ENCODE data around the gene HTT.

The HTT gene

DNA sequence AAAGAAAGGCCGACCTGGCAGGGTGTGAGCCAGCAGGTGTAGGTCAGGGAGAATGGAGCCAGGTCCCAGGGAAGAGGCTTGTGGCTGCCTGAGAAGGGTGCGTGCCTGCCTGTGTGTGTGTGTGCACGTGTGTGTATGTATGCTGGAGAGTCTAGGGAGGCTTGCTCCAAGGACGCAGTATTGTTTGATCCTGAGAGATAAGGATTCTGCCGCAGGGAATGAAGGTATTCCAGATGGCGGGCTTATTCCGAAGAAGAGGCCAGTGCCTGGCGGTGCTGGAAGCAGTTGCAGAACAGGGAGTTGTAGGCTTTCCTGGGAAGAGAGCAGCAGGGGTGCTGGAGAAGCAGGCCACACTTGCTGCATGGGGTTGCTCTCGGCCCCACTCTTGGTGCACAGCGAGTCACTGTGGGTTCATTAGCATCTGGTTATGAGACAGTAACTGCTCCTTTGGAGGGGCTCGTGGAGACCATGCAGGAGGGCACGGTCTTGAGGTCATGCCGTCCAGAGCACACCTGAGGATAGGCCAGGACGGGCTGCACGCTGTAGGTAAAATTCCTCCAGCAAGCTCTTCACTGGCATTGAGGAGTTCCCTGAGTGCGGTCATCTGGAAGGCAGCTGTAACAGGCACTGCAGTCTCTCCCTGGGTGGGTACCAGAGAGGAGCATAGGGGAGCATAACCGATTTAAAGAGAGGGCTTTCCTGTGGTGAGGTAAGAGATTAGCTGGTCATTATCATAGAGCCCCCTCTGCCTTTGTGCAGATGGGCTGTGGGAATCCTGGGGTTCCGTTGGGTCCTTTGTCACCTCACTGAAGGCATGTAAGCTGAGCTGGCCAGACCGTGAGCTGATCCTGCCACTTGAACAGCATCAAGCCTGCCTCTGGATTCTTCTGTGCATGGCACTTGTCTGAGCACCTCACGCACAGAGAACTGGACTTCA is 144.6 kb downstream of the HTT start:
- DNase-seq (ENCODE audit: low spot score), result no peak

DNA sequence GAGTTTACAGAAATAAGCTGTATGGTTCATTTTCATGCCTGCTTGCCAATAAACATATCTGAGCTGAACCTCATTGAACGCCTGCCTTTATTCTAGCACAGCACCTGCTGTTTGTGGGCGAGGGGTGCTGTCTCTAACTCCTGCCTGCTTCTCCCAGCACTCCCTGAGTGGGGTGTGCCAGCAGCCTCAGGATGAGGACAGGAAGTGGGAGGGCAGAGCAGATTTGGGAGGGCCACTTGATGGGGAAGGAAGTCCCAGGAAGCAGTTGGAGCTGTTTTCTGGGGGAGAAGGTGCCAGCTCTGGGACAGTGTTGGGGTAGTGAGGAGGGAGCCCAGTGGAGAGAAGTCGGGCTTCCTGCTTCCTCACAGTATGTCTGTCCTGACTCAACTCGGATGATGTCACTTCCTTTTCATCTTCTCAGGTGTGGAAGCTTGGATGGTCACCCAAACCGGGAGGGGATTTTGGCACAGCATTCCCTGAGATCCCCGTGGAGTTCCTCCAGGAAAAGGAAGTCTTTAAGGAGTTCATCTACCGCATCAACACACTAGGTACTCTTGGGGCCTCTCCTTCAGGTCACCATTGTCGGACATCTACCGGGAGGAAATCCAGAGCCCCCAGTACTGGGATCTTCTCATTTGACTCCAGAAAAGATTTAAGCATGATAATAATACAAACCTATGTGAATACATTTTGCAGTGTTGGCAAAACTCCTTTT is 145.4 kb downstream of the HTT start:
- DNase-seq (ENCODE audit: low spot score), result no peak

DNA sequence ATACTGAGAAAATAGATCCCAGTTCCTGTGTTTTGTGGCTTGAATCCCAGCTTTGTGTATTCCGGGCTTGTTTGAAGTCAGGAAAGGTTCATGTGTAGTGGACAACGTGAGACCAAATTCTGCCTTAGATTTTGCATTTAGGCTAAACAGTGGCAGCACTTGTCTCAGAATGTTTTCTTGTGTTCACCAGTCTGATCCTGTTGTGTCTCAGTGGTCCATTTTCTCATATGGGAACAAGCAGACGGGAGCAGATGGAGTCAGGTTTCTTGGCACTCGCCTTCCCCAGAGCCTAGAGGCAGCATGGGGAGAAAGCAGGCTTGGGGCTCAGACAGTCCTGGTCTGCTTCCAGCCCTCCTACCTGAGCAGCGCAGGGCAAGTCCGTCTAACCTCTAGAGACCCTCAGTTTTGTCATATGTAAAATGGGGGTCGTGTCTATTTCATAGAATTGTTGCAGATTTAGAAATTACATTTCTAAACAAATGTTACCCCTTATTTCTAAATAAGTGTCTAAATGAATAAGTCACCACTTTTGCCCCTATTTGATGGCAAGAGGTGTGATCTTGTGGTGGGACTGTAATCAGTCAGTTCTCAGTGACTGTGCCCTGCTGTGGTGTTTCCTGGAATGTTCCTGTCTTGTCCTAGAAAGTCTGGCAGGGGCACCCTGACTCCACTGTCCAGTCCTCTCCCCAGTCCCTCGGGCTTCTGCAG is 146.1 kb downstream of the HTT start:
- no peak for DNase-seq (ENCODE audit: low spot score)

DNA sequence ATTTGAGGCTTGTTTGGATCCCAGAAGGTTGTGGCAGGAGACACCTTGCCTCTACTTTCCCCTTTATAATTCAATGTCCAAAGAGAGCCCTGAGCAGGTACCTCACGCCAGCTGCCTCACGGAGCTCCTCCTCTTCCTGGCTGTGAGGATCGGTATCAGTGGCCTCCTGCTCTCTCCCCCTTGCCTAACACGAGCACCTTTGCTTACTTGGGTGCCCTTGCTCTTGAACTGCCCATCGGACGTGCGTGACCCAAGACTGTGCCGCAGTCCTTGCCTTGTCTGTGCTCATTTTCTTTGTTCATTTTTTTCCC is 146.7 kb downstream of the HTT start:
- DNase-seq (ENCODE audit: low spot score), result no peak

DNA sequence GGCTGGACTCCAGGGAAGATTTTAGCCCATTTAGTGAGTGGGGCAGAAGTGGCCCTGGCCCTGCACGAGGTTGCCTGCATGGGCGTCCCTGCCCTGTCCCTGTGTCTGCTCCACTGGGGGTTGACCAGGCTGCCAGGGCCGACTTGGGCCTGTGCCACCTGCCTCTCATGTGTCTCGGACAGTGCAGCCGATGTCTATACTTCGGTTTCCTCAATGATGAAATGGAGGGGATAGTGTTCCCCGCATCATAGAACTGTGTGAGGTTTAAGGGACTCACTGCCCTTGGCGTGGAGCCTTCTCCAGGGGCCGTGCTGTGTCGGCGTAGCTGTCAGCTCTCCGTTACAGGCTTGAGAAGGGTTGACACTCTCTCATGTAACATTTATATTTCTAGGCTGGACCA is 147.5 kb downstream of the HTT start:
- DNase-seq (ENCODE audit: low spot score), result no peak

DNA sequence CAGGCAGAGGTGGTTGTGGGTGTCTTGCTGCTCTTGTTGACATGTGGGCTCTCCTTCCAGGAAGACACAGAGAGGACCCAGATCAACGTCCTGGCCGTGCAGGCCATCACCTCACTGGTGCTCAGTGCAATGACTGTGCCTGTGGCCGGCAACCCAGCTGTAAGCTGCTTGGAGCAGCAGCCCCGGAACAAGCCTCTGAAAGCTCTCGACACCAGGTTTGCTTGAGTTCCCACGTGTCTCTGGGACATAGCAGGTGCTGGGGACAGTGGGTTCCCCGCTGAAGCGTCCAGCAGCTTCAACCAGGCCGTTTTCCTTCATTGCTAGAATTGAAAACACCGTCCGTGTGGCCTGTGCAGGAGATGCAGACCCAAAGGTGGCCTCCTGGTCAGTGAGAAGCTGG is 148.9 kb downstream of the HTT start:
- DNase-seq (ENCODE audit: low spot score), result no peak

DNA sequence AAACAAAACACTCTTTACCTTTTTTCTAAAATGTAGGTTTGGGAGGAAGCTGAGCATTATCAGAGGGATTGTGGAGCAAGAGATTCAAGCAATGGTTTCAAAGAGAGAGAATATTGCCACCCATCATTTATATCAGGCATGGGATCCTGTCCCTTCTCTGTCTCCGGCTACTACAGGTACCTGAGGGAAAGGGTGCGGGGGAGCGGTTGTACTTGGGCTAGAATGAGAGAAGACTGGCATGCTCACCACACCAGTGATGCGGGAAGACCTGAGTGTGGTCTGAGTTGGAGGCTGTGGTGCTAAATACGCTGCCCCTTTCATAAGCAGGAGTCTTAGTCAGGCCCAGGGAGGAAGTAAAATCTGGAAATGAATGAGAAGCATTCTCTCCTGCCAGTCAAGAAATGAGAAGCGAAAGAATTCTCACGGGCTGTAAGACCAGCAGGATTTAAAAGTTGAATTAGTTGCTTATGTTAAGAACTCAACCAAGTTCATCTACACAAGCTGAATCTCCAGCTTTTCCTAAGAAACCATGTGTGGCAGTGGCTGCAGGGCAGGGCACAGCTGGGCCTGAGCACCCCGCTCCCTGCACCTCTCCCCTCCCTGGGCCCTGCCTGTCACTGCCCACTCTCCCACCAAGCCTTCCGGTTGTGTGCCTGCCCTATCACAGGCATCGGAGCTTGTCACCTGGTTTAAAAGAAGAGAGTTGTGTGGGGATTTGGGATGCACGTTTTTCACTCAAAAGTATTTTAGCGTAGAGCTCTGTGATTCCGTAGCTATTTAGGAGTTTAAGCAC is 149.7 kb downstream of the HTT start:
- DNase-seq (ENCODE audit: low spot score), result peak; percentile 38

DNA sequence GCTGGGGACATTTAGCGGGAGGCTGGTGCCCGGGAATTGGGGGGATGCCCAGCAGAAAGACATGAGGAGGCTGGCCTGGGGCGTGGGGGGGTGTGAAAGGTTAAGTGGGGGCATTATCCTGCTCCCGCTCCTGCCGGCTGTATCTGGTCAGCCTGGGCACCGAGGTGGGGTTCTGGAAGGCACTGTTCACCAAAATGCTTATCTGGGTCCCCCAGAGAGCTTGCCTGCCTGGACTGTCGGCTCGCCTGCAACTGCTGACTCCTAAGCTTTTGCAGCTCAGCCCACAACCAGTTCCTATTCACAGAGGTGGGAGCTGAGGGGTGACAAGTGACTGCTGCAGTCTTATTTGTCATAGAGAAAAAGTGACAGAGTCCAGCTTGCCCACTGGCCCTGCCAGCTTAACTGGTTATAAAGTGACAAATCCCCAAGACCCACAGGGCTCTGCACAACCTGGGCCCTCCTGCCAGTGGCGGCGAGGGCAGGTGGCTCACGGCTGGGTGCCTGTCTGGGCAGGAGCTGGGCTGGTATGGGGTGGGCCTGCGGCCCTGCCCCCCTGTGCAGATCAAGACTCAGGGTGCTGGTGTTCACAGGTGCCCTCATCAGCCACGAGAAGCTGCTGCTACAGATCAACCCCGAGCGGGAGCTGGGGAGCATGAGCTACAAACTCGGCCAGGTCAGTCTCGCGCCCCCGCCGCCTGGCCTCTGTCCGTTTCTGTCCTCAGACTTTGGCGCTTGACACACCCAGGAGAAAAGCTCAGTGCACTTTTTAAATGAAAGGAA is 150.8 kb downstream of the HTT start:
- no peak for DNase-seq (ENCODE audit: low spot score)

DNA sequence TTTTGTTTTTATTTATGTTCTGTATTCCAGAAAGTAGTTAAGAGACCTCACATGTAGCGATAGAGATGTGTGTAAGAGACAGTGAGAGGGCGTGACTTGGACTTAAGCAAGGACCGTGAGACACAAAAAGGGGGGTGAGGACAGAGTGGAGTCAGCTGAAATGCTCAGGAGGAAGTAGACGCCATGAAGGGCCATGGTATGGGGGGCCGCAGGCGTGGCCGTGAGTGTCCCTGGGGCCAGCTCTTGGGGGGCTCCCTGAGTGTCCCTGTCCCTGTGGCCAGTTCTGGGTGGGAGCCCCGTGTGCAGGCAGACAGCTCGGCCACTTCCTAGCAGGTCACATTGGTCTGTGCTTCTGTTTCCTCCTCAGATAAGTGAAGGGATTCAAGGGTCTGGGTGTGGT is 151.5 kb downstream of the HTT start:
- peak; percentile 10 for DNase-seq (ENCODE audit: low spot score)

DNA sequence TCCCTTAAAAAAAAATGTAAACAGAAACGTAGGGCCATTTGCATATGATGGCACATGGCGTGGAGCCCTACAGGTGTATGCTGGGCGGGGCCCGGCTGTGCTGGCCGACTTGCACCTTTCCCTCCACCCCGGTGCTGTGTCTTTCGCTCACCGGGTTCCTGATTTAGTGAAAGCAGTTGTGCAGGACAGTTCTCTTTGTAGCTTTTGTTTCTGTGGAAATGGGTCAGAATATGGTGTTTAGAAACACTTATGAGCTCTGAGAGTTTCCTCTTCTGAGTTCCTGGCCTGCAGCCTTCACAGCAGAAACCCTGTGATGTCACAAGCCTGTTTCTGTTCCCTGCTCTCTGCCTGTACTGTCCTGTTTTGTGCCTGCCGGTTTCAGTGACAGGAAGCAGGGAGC is 152.0 kb downstream of the HTT start:
- peak; percentile 50 for DNase-seq (ENCODE audit: low spot score)

DNA sequence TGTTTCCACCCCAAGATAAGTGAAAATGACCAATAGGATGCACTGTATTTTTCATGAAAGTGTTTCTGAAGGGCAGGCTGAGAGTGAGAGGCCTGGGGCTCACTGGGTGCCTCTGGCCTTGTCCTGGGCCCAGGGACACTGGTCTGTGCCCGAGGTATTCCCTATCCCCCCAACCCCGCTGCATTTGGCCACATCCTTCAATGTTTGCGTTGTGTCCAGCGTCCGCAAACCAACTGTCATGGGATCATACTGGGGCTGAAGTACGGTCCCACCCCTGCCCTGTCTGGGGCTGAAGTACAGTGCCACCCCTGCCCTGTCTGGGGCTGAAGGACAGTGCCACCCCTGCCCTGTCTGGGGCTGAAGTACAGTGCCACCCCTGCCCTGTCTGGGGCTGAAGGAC is 152.5 kb downstream of the HTT start:
- DNase-seq (ENCODE audit: low spot score), result no peak

DNA sequence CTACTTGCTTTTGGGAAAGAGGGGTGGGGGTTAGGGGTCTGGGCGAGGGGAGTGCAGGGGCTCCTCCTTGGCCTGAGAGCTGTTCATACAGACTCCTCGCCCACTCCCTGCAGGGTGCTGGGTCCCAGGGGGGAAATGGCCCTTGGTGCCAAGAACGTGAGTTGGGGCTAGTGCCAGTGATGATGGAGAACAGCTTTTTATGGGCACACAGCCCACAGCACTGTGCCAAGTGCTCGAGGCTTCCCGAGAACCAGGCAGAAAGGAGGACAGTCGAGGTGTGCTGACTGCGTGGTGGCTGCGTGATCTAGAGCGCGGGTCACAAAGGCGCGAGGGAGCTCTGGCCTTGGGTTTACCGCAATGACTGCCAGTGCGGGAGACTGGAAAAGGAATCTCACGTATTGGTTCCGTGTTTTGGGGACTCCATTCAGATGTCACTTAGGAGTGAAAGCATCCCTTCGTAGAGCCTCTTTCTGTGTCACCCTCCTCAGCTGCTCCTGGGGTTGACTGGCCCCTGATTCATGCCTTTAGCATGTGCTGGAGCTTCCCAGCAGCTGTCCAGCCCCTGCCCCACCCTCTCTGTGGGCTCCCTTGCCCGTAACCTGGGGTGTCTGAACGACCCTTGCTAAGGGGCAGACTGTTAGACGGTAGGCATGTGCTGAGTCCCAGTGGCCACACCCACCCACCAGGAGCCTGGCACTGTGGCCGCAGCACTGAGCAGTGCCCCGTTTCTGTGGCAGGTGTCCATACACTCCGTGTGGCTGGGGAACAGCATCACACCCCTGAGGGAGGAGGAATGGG is 153.6 kb downstream of the HTT start:
- no peak for DNase-seq (ENCODE audit: low spot score)

DNA sequence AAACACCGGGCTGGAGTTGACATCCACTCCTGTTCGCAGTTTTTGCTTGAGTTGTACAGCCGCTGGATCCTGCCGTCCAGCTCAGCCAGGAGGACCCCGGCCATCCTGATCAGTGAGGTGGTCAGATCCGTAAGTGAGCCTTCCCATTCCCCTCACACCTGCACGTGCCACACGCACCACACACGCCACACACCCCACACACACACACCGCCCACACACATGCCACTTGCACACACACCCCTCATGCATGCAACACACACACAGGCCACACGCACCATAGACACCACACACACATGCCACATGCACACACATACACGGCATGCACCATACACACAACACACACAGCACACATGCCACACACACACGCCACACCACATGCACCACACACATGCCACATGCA is 154.4 kb downstream of the HTT start:
- DNase-seq (ENCODE audit: low spot score), result no peak

DNA sequence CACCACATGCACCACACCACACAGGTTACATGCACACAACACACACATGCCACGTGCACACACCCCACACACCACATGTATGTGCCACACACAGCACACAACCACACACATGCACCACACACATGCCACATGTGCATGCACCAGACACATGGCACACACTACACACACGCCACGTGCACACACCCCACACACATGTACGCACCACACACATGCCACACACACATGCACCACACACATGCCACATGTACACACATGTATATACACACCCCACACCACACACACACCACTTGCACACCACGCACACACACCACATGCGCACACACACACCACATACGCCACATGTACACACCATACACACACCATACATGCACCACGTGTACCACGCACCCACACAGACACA is 154.8 kb downstream of the HTT start:
- DNase-seq (ENCODE audit: low spot score), result no peak

DNA sequence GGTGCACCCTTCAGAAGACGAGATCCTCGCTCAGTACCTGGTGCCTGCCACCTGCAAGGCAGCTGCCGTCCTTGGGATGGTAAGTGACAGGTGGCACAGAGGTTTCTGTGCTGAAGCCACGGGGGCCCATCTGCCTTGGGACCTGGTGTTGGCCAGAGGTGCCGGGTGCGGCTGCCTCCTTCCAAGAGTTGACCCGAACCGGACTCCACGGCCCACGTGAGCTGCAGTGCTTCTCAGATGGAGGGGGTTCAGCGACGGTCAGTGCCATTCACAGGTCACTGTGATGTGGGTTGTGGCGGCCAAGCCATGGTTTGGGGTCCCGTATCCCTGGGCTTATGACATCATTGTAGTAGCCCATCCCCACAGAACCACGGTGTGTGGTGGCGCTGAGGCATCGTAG is 155.5 kb downstream of the HTT start:
- no peak for DNase-seq (ENCODE audit: low spot score)

DNA sequence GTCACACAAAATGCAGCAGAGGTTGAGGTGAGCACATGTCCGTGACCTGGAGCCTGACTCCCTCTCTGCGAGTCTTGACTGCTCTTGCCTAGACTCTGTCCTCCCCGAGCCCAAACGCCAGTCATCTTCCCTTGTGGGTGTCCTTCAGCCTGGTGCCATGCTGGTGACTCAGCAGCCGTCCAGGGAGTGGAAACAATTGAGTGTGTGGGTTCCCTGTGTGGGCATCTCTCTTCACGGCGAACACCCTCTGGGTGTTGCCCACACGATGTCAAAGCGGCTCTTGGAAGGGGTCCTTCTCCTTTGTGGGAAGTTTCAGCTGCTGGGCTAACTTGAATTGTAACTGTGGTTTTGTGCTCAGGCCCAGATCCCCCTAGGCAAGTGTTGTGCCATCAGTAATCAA is 157.0 kb downstream of the HTT start:
- DNase-seq (ENCODE audit: low spot score), result no peak

DNA sequence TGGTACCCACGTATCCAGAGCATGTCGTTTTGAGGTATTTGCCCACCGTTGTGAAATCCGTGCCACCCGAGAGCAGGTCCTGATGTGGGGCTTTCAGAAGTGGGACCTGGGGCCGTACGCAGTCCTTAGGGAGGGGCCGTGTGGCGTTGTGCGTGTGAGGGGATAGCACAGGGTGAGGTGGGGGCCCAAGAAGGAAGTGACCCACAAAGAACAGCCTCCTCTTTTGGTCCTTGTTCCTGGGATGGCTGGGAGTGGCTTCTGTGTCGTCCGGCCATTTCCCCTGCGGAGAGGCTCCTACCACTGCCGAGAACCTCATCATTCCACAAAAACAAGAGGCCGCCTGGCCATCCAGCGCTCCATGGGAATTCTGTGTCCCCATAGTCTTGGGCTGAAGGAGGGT is 157.5 kb downstream of the HTT start:
- no peak for DNase-seq (ENCODE audit: low spot score)

DNA sequence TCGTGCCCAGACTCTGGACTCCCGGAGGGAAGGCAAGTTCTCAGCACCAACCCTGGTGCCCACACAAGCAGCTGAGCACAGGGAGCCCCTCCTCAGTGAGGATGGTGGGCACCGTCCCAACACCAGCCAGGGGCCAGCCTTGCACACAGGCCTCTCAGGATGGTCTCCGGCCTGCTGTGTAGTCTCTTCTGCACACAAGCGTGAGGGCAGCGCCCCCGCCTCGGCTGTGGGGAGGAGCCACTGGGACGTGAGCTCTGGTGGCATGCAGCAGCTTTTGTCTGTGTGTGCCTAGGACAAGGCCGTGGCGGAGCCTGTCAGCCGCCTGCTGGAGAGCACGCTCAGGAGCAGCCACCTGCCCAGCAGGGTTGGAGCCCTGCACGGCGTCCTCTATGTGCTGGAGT is 158.4 kb downstream of the HTT start:
- no peak for DNase-seq (ENCODE audit: low spot score)

DNA sequence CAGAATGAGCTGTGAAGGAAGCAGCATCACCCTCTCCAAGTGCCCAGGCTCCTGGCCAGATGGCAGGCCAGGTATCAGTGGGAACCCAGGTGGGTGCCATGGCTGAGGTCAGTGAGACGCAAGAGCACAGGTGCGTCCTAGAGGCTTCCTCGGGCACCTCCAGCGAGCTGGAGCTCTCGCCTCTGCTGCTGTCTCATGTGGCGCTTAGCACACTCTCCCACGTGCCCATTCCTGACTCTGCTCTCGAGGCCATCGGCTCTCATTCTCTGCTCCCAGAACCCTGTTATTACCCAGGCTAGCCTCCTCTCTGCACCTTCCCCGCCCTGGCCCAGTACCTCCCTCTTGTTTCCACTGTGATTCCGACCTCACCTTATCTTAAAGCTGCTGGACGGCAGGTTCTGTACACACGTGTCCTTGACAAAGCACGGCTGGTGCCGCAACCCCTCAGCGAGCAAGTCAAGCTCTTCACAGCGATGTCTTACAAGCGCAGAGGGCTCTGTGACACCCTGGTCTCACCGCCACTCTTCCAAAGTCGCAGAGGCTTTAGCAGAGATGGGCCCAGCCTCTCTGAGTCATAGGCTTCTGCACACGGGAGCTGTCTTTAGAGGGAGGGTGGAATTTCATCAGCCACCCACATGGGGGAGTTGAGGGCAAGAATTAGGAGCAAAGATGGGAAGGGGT is 159.1 kb downstream of the HTT start:
- no peak for DNase-seq (ENCODE audit: low spot score)
